GM23338 (cell line): ENCODE measurements around the gene ELFN1.

Source experiments
- CTCF ChIP-seq, 2 experiments: fragments of 200-600 bp in 1 of 2; sonication (generic) in 1 of 2; conservative IDR thresholded peaks; 2 replicates each; pipeline versions ENCODE4 v1.5.1 to v1.6.1; 2016 to 2017; ENCODE audit warnings: antibody characterized with exemption in 2 of 2, low read depth in 2 of 2, mild to moderate bottlenecking in 2 of 2, moderate library complexity in 1 of 2
- EZH2 ChIP-seq: fragments of 200-600 bp; sonication (generic); IDR thresholded peaks from one replicate; pipeline ENCODE4 v1.8.0; 2017; ENCODE audit warnings: antibody characterized with exemption, mild to moderate bottlenecking, low read depth; ENCODE audit not compliant: unreplicated experiment
- POLR2AphosphoS5 ChIP-seq: IDR thresholded peaks from 2 replicates; pipeline ENCODE4 v1.6.1; 2016; ENCODE audit warnings: antibody characterized with exemption, low read depth

DNA sequence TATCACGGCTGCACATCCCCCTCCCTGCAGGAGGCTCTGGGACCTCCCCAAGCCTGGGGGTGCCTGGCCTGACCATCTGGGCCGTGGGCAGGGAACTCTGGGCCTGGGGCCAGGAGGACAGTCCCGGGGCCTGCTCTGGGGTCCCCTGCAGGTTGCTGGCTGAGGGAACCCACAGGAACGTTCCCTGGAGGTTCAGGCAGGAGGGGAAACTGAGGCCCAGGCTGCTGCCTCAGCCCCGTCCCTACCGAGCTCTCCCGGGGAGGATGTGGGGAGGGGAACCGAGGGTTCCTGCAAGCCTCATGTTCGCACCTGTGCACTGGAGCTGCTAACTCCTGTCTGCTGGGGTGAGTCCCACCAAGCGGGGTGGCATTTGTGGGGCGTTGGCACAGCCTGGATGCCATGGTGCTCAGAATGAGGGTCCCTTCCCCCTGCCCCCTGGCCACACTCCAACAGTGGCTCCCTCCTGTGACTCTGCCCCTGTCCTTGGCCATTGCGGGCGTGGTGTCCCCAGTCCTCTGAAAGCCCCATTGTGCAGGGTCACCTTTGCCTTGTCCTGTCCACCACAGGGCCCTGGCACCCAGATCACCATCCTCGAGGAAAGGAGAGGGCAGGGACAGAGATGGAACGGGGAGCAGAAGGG lies 9.4 kb downstream of the ELFN1 start:
- TF ChIP-seq CTCF (conservative IDR thresholded peaks at IDR 0.05; ENCODE audit: low read depth in 2 of 2), result no peak
- no peak for TF ChIP-seq EZH2
- no peak for TF ChIP-seq POLR2AphosphoS5
